ENCODE data around the gene CREG2.
A peak's percentile ranks its signal among the peaks of the same experiment; 100 is the strongest.
"Not testable (repeated sequence)": the region's sequence is repeated elsewhere in the genome, so short reads cannot be mapped to it uniquely, and the experiment has no call there.

CREG2 gene

DNA sequence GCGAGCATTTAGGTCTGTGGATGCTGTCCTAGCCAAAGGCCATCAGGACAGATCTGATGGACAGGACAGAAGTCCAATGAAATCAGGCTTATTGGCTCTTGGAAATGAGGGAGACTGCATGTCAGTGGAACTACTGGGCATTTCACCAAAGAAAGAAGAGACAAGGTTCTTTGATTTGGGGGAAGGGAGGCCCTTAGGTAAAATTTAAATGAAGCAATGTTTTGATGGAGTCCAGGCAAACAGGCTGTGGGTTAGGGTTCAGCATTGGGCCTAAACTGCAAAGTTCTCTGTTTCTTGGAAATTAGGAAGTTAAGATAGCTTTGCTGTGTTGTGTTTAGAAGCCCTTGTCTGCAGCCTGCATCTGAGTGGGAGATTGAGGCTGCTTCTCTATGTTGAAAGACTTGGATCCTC, 47.2 kb downstream of the CREG2 start:
- Mint-ChIP-seq H3K4me1 (peaks cover 51% of the 10 kb centered on the region), H3K4me3 (peak overlapping the region; percentile 5), H3K27ac (peak overlapping the region; percentile 77), H3K27me3 (peaks cover 8% of the 10 kb centered on the region), H3K36me3 (peaks cover 5% of the 10 kb centered on the region), H3K9me3 (peaks cover 2% of the 10 kb centered on the region)
- no peak for DNase-seq
- CTCF ChIA-PET = interaction anchor here (1.0 to 4.1 kb wide), 4 partner anchors 11 to 533 kb away, joined by 3 to 39 read pairs (median 18); no protein-coding TSS in a partner anchor

DNA sequence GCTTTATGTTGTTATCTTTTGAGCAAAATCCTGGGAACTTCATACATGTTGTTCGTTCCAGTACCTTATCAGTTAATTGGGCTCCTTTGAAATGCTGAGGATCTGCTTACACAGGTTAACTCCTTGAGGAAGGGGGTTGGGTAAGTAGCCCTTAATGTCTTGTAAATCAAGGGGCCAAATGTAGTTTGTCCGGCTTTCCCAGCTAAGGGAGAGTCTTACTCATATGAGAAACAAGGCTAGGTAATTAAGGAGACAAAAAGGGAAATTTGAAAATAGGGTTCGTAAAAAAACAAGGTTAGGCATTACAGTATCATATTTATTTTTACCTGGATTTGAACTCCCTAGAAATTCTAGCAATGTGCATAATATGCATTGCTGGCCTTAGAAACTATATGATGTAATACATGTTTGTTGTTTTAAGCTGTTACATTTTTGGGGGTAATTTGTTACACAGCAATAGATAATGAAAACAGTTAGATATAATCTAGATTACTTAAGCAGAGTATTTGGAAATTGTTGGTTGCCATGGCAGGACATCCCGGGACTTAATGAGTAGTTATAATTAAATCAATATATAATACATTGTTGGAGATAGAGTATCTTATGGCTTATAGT, 47.9 kb downstream of the CREG2 start:
- Mint-ChIP-seq H3K27ac (peak overlapping the region; percentile 12), H3K9me3 (peaks cover 2% of the 10 kb centered on the region), H3K36me3 (peaks cover 5% of the 10 kb centered on the region), H3K4me3 (no peak overlapping the region), H3K27me3 (peaks cover 4% of the 10 kb centered on the region), H3K4me1 (peaks cover 51% of the 10 kb centered on the region)
- DNase-seq = no peak
- CTCF ChIA-PET = interaction anchor here (1.5 to 4.1 kb wide), 2 partner anchors 12 to 534 kb away, joined by 4 to 39 read pairs; no protein-coding TSS in a partner anchor

DNA sequence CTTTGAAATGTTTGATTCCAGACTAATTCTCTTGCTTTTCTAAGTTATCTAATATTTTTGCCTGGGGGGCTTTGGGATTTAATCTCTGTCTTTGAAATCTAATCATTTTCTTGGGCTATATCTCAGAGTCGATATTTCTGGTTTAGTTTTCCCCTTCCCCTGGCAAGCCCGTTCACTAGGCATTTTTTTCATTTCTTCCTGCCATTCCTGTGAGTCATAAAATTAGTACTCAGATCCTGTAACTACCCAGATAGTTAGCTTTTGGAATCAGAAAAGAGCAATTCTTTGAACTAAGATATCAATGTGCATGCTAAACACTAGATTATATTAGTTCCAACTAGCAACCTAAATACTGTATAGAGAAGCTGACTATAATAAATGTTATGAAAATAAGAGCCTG, 49.4 kb downstream of the CREG2 start:
- CTCF ChIA-PET = interaction anchor here (0.6 kb wide), 1 partner anchor 37 kb away, joined by 3 read pairs; no protein-coding TSS in a partner anchor
- Mint-ChIP-seq H3K36me3 (peaks cover 5% of the 10 kb centered on the region), H3K27me3 (no peaks in the 10 kb centered on the region), H3K9me3 (peaks cover 2% of the 10 kb centered on the region), H3K4me1 (peaks cover 63% of the 10 kb centered on the region), H3K27ac (no peak overlapping the region), H3K4me3 (no peak overlapping the region)
- no peak for DNase-seq

DNA sequence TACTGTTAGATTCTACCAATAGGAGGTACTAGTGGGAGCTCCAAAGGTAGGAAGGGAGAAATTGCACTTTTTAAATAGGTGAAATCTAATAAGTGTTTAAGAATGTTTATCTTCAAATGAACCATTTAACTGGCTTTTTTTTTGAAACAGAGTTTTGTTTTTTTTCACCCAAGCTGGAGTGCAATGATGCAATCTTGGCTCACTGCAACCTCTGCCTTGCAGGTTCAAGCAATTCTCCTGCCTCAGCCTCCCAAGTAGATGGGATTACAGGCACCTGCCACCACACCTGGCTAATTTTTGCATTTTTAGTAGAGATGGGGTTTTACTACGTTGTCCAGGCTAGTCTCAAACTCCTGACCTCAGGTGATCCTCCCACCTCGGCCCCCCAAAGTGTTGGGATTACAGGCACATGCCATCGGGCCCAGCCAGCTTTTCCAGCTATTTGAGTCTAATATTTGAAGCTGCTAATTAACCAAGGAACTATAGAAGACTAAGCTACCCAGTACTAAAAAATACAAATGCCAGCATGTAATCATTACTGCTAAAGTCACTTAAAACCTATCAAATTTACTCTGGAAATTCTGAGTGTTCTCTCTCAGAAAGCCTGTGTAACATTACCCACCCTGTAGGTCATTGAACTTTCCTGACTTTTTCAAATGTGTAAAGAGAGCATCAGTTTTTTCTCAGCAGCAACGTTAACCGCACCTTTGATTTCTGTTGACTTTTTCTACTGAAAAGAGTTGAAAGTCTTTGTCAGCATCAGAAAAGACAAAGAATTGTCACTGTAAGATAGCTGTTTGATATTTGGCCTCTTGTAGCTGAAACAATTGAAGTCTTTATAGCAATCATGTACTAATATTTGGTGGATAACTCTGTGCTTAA, 54.2 kb downstream of the CREG2 start:
- Mint-ChIP-seq H3K36me3 (peaks cover 5% of the 10 kb centered on the region), H3K4me1 (peaks cover 30% of the 10 kb centered on the region), H3K27me3 (no peaks in the 10 kb centered on the region), H3K4me3 (no peak overlapping the region), H3K9me3 (no peaks in the 10 kb centered on the region), H3K27ac (peak overlapping the region; percentile 62)
- DNase-seq = no peak
- CTCF ChIA-PET = interaction anchor here (0.8 to 1.5 kb wide), 3 partner anchors 9 to 54 kb away, joined by 3 to 5 read pairs (median 4); partner anchors contain the start of gene CREG2

DNA sequence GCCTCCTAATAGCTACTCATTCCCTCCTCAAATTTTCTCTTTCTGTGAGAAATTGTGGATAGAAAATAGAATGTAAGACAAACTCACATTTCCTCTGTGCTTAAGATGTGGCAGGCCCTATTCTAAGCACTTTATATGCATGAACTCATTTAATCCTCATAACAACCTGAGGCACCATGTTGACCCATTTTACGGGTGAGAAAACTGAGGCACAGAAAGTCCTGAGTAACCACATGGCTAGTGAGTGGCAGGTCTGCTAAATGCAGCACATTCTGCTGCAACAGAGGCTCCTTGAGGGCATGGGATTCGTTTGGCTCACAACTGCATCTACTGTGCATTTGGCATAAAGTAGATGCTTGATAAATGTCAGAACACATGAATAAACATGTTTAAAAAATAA, 56.1 kb downstream of the CREG2 start:
- no peaks in the 10 kb centered on the region for H3K27me3 Mint-ChIP-seq
- H3K4me3 Mint-ChIP-seq = no peak overlapping the region
- no peak overlapping the region for H3K27ac Mint-ChIP-seq
- no peak for DNase-seq
- peaks cover 26% of the 10 kb centered on the region for H3K4me1 Mint-ChIP-seq
- no peaks in the 10 kb centered on the region for H3K9me3 Mint-ChIP-seq
- CTCF ChIA-PET = interaction anchor here (1.0 to 3.9 kb wide), 3 partner anchors 10 to 50 kb away, joined by 4 to 32 read pairs (median 4); partner anchors contain the start of gene RNF149
- peaks cover 2% of the 10 kb centered on the region for H3K36me3 Mint-ChIP-seq

DNA sequence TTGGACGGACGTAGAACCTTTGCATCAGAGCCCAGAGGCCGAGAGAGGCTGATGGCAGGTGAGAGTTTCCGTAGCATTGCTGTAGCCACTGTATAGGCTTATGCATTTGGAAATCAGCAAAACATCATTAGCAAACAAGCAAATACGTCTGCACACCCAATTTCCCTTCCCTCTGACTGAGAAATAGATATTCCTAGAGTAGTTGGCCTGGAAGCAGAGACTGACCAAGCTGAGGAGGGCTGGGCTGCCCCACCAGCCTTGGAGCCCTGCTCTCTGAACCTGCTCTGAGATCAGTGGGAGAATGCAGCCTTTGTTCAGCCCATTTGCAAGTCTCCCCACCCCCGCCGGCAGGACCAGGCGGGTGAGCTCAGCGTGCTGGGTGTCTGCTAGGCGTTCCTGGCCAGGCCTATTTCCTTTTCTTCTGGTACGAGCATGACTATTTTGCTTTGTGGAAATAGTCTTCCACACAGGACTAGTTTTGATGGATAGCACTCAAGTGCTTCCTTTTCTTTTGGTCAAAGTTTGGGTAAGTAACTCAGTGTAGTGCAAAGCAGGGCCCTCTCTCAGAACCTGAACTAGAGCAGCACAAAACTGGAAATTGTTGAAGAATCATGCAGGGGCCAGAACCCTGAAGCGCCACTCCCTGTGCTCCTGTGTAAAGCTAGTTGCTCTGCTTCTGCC, 56.9 kb downstream of the CREG2 start:
- H3K36me3 Mint-ChIP-seq = peaks cover 2% of the 10 kb centered on the region
- no peaks in the 10 kb centered on the region for H3K9me3 Mint-ChIP-seq
- H3K27me3 Mint-ChIP-seq = no peaks in the 10 kb centered on the region
- no peak overlapping the region for H3K27ac Mint-ChIP-seq
- peaks cover 26% of the 10 kb centered on the region for H3K4me1 Mint-ChIP-seq
- H3K4me3 Mint-ChIP-seq = peak overlapping the region; percentile 36
- peak; percentile 67 for DNase-seq
- CTCF ChIA-PET = interaction anchor here (1.0 to 3.9 kb wide), 3 partner anchors 11 to 49 kb away, joined by 4 to 32 read pairs (median 4); partner anchors contain the start of gene RNF149

DNA sequence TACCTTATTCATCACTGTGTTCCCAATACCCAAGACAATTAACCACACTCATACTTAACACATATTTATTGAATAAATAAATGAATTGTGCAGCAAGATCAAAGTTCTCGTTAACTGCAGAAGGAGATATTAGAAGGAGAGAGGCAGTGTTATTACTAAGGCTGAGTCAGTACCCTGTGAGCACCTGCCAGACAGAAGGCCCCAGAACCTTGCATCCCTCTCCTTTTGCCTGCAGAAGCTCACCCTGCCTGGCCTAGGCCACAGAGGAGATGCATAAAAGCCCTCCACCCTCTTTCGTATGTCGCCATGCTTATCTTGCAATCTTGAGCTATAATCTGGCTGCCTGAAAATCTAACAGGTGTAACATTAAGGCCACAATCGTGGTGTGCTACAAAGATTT, 58.3 kb downstream of the CREG2 start:
- Mint-ChIP-seq H3K27me3 (no peaks in the 10 kb centered on the region), H3K4me3 (peak overlapping the region; percentile 13), H3K4me1 (peaks cover 22% of the 10 kb centered on the region), H3K9me3 (no peaks in the 10 kb centered on the region), H3K27ac (no peak overlapping the region), H3K36me3 (peaks cover 2% of the 10 kb centered on the region)
- CTCF ChIA-PET = interaction anchor here (3.9 kb wide), 1 partner anchor 13 kb away, joined by 32 read pairs; no protein-coding TSS in a partner anchor
- DNase-seq = peak; percentile 32

DNA sequence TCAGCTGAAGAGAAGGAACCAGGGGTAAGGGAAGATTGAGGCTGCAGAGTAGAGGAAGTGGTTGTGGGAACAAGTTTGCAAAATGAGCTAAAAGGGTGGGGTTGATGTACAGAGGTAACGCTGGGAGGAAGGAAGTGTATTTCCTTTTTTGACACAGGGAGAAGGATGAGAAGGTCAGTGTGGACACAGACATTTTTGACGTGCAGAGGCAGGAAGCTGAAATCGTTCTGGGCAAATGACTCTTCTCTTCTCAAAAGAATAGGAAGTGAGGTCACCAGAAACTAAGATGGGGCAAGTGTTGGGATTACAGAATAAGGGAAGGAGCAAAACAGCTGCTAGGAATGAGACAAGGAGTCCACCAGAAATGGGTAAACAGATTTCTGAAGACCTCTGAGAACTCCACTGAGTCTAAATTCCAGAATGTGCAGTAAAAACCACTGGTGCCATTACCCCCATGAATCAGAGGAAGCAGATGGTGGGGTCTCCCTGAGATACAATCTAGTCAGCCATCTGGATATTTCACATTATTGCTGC, 58.8 kb downstream of the CREG2 start:
- Mint-ChIP-seq H3K36me3 (peaks cover 2% of the 10 kb centered on the region), H3K27ac (no peak overlapping the region), H3K9me3 (no peaks in the 10 kb centered on the region), H3K4me3 (no peak overlapping the region), H3K27me3 (no peaks in the 10 kb centered on the region), H3K4me1 (peaks cover 18% of the 10 kb centered on the region)
- DNase-seq = peak; percentile 59
- CTCF ChIA-PET = interaction anchor here (1.4 to 3.9 kb wide), 2 partner anchors 13 to 17 kb away, joined by 3 to 32 read pairs; no protein-coding TSS in a partner anchor

DNA sequence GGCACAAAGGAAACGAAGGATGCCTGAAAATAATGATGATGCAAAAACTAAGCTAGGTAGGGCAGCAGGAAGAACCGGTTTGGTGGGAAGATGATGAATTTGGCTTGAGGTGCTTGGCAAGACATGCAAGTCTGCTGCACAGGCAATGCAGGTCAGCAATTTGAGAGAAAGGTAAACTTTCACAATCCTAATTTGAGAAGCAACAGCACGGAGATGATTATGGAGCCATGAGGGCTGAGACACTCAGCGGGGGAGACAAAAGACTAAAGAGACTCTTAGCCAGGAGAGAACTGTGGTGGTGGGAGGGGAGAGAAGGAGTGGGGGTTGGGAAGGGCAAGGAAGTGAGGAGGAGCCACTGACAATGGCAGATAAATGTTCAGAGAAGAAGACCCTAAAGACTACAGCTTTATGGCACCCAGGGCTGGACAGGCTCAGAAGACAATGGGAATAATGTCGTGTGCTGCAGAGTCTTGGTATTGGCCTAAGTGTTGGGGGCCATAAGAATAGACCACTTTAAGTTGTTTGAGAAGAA, 59.4 kb downstream of the CREG2 start:
- DNase-seq = peak; percentile 25

DNA sequence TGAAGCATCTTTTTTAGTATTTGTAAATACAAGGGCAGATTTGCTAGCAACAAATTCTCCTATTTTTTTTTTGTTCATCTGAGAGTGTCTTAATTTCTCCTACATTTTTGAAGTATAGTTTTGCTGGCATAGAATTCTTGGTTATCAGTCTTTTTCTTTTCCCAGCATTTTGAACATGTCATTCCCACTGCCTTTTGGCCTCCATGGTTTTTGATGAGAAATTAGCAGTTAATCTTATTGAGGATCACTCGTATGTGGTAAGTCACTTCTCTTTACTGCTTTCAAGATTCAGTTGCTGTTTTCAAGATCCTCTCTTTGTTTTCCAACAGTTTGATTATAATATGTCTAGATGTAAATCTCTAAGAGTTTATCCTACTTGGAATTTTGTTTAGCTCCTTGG, 61.9 kb downstream of the CREG2 start:
- H3K4me3 Mint-ChIP-seq = no peak overlapping the region
- H3K9me3 Mint-ChIP-seq = no peaks in the 10 kb centered on the region
- DNase-seq = no peak
- peaks cover 2% of the 10 kb centered on the region for H3K27me3 Mint-ChIP-seq
- H3K4me1 Mint-ChIP-seq = peaks cover 6% of the 10 kb centered on the region
- CTCF ChIA-PET = no interaction called here
- no peak overlapping the region for H3K27ac Mint-ChIP-seq
- no peaks in the 10 kb centered on the region for H3K36me3 Mint-ChIP-seq

More for the DNA sequence above, 59.4 kb downstream of the CREG2 start:
- no peak overlapping the region for H3K4me3 Mint-ChIP-seq
- peaks cover 2% of the 10 kb centered on the region for H3K36me3 Mint-ChIP-seq
- no peak overlapping the region for H3K27ac Mint-ChIP-seq
- peaks cover 15% of the 10 kb centered on the region for H3K4me1 Mint-ChIP-seq
- H3K27me3 Mint-ChIP-seq = no peaks in the 10 kb centered on the region
- CTCF ChIA-PET = interaction anchor here (1.4 to 3.9 kb wide), 2 partner anchors 14 to 16 kb away, joined by 3 to 32 read pairs; no protein-coding TSS in a partner anchor
- no peaks in the 10 kb centered on the region for H3K9me3 Mint-ChIP-seq

DNA sequence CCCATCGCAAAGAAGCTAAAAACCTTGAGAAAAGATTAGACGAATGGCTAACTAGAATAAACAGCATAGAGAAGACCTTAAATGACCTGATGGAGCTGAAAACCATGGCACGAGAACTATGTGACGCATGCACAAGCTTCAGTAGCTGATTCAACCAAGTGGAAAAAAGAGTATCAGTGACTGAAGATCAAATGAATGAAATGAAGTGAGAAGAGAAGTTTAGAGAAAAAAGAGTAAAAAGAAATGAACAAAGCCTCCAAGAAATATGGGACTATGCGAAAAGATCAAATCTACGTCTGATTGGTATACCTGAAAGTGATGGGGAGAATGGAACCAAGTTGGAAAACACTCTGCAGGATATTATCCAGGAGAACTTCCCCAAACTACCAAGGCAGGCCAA, 70.7 kb downstream of the CREG2 start:
- DNase-seq, H3K27ac Mint-ChIP-seq, H3K4me3 Mint-ChIP-seq, CTCF ChIA-PET, H3K9me3 Mint-ChIP-seq: not testable (repeated sequence)
- Mint-ChIP-seq H3K27me3 (peaks cover 27% of the 10 kb centered on the region), H3K36me3 (peaks cover 35% of the 10 kb centered on the region), H3K4me1 (peaks cover 43% of the 10 kb centered on the region)

DNA sequence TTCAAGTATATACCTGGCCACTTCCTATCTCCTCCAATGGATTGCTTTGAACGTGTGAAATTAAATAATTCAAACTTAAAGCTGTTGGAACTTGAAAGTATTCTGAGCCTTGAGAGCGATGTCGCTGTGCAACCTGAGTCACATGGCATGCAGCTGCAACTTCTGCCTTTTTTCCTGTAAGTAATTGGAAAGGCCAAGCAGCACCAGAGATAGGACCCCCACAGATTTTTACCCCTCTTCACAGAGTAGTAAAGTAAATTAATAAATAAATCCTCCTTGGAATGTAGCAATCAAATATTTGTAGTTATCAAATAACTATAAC, 75.6 kb downstream of the CREG2 start:
- CTCF ChIA-PET = interaction anchor here (0.9 to 1.5 kb wide), 4 partner anchors 15 to 58 kb away, joined by 3 to 4 read pairs (median 3); no protein-coding TSS in a partner anchor
- Mint-ChIP-seq H3K36me3 (peaks cover 16% of the 10 kb centered on the region), H3K4me3 (peak overlapping the region; percentile 57), H3K27ac (peak overlapping the region; percentile 84), H3K4me1 (peaks cover 66% of the 10 kb centered on the region), H3K9me3 (no peaks in the 10 kb centered on the region), H3K27me3 (peaks cover 9% of the 10 kb centered on the region)
- peak; percentile 32 for DNase-seq
